SH-SY5Y (cell line): ENCODE data around the gene TMCO6.

Source experiments
- GATA2 ChIP-seq: IDR thresholded peaks from 2 replicates; pipeline ENCODE4 v1.6.1; 2011; ENCODE audit warnings: mild to moderate bottlenecking, low read depth, low read length
- GATA3 ChIP-seq: IDR thresholded peaks from 2 replicates; pipeline ENCODE4 v1.6.1; 2011; ENCODE audit warnings: low read depth, mild to moderate bottlenecking, low read length, moderate library complexity

The TMCO6 gene

GRCh38 chr5:140622301-140622700, 16.9 kb upstream of the TMCO6 start:
- TF ChIP-seq GATA3, result no peak
- TF ChIP-seq GATA2, result no peak

- no peak for TF ChIP-seq GATA2
- no peak for TF ChIP-seq GATA3
Observed at GRCh38 chr5:140627972-140628371, 11.3 kb upstream of the TMCO6 start.

- no peak for TF ChIP-seq GATA3
Observed at GRCh38 chr5:140628711-140629110, 10.5 kb upstream of the TMCO6 start.

- TF ChIP-seq GATA3 (no peak), GATA2 (no peak)
Observed at GRCh38 chr5:140630292-140631035, 8.8 kb upstream of the TMCO6 start.

- no peak for TF ChIP-seq GATA2
- TF ChIP-seq GATA3, result no peak
Observed at GRCh38 chr5:140631036-140631417, 8.2 kb upstream of the TMCO6 start.

- TF ChIP-seq GATA2 (no peak), GATA3 (no peak)
Observed at GRCh38 chr5:140631831-140632365, 7.4 kb upstream of the TMCO6 start.

GRCh38 chr5:140632366-140633020, 6.8 kb upstream of the TMCO6 start:
- TF ChIP-seq GATA3, result no peak
- TF ChIP-seq GATA2, result no peak

GRCh38 chr5:140633021-140633471, 6.2 kb upstream of the TMCO6 start, which contains the start of gene CD14:
Gene CD14, minus strand, starts transcription at chr5:140633175. Its CDS starts 104 bp downstream, at chr5:140633071.
- no peak for TF ChIP-seq GATA2
- TF ChIP-seq GATA3, result no peak

GRCh38 chr5:140633501-140633900, 5.8 kb upstream of the TMCO6 start:
- TF ChIP-seq GATA3 (no peak), GATA2 (no peak)

GRCh38 chr5:140634103-140634502, 5.1 kb upstream of the TMCO6 start:
- TF ChIP-seq GATA3 (no peak), GATA2 (no peak)

GRCh38 chr5:140635291-140636257, 3.7 kb upstream of the TMCO6 start:
- TF ChIP-seq GATA3, result no peak
- TF ChIP-seq GATA2, result no peak

- TF ChIP-seq GATA2, result no peak
- TF ChIP-seq GATA3, result no peak
Observed at GRCh38 chr5:140637371-140638100, 1.7 kb upstream of the TMCO6 start.

- TF ChIP-seq GATA3, result no peak
- TF ChIP-seq GATA2, result no peak
Observed at GRCh38 chr5:140641716-140642115, 2.5 kb downstream of the TMCO6 start.

GRCh38 chr5:140642718-140643117, 3.5 kb downstream of the TMCO6 start:
- no peak for TF ChIP-seq GATA2
- TF ChIP-seq GATA3, result no peak
